TTC549 (cell line): ENCODE data around the gene ZIC5.

Experiments used
- FAIRE-seq: peaks from 2 replicates; lab custom pipeline; 2012; peaks lifted over from hg19 to GRCh38; lab: Jason Lieb, UNC

The ZIC5 gene

DNA sequence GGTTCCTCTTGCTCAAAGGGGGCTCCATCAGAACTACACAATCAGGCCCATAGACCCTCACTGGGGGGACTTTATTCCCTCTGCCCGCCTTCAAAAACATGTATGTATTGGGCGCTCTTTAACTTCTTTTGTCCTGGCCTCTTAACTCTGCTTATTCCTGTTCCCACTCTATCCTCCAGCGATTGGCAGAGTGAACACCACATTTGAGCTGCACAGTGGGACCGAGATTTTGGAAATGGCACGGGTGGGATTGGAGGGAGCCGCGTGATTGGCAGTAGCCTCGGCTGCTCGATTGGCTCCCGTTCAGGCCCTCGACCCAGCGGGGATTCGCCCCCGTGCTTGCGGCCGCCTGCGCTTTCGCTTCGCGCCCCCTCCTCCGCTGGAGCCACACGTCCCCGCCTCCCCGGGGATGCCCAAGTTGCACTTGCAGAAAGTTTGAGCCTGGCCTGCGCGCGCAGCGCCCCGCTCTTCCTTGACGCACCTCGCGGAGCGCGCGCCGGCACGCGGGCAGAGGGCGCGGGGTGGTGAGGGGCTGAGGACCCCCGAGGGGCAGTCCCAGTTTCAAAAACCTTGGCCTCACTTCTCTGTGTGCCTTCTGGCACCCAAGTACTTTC lies at the start of gene ZIC5:
TSS of gene ZIC5 (minus strand) at position 192 of the 614 bp plus-strand sequence. CDS start at position 28, 164 bp downstream.
- no peak for FAIRE-seq

DNA sequence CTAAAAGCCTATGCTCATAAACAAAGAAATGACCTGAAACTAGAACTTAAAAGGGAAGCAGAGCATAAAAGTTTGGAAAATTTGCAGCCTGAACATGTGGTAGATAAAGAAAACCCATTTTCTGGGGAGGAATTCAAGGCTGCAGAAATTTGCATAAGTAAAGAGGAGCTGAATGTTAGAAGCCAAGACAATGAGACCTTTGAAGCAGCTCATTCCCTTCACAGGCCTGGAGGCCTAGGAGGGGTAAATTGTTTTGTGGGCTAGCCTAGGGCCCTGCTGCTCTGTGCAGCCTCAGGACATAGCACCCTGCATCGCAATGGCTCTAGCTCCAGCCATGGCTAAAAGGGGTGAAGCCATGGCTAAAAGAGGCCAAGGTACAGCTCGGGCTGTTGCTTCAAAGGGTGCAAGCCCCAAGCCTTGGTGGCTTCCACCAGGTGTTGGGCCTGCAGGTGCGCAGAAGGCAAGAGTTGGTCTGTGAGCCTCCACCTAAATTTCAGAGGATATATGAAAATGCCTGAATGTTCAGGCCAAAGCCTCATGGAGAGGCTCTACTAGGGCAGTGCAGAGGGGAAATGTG lies 48.3 kb upstream of the ZIC5 start:
- FAIRE-seq = no peak

- no peak for FAIRE-seq
These were observed 43.1 kb upstream of the ZIC5 start for GRCh38 chr13:100014621-100015020.

DNA sequence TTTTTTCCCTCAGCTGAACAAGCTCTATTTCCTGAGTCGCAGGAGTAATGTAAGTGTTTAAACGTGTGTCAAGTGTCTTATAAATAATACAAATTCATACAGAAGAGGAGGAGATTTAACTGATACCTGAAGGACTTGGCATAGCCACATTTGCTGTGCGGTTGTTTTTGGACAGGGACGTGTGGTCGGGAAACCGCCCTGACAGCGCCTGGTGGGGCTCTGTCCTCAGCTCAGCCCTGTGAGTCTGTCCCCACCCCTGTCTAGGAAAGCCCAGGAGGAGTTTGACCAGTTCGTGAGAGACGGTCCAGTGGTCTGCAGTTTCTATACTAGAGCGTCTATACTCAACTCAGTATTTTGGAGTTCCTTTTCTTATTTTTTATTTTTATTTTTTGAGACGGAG lies 26.7 kb upstream of the ZIC5 start:
- no peak for FAIRE-seq

DNA sequence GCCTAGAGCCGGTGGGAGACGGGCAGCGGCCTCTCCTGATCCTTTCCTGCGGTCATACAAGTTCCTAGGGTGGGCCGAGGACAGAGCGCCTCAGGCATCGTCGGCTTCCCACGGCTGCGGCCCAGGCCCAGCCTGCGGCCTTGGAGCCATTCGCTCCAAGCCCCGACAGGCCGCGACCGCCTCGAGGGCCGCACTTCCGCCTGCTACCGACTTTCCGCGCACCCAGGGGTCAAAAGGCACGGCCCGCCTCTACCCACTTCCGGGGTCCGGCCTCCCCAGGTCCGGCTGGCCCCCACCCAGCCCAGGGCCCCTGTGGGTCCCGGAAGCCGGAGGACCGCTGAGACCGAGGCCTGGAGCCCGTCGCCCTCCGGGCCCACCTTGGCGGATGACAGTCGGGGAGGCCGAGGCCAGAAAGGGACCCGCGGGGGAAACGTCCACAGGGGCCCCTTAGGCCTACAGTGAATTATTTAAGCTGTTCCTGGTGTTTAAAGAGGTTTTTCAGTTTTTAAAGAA lies 26.2 kb upstream of the ZIC5 start:
- no peak for FAIRE-seq

- no peak for FAIRE-seq
These were observed 24.9 kb upstream of the ZIC5 start for GRCh38 chr13:99996381-99996973.

- FAIRE-seq = no peak
These were observed 24.2 kb upstream of the ZIC5 start for GRCh38 chr13:99995589-99996380.

DNA sequence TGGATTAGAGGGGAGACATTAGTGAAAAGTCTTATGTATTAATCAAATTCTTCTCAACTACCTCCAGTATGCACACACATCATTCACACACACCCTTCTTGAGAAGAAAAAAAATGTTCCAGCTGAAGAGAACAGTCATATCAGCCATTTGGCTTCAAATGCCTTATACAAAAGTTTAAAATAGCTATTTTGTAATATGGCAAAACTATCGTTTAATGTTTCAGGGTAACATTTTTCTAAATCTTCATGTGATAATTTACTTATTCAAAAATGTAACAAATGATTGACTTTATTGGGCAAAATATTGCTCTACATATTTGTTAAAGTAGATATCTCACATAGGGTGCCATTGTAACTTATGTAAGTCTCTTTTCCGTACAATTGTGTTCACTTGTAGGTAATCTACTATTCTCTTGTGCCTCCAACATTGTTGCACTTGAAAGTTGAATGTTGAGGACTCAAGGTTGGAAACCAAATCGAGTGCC lies 23.6 kb upstream of the ZIC5 start:
- no peak for FAIRE-seq

DNA sequence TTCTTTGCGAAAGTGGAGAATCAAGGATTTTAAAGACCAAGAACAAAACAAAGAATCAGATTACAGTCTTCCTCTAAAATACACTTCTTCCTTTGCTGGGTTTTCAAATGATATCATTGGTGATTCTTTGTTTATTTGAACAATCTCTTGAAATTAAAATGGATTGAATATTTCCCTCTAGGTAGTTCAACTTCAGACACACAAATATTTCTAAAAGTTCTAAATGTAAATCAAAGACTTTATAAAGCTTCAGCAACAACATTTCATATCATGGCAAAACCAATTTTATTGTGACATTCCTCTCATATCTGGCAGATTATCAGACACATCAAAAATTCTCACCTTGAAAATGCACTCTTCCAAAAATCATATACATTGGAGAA lies 23.1 kb upstream of the ZIC5 start:
- peak; percentile 51 for FAIRE-seq

- FAIRE-seq = peak; percentile 7
These were observed 22.4 kb upstream of the ZIC5 start for GRCh38 chr13:99993660-99994637.

DNA sequence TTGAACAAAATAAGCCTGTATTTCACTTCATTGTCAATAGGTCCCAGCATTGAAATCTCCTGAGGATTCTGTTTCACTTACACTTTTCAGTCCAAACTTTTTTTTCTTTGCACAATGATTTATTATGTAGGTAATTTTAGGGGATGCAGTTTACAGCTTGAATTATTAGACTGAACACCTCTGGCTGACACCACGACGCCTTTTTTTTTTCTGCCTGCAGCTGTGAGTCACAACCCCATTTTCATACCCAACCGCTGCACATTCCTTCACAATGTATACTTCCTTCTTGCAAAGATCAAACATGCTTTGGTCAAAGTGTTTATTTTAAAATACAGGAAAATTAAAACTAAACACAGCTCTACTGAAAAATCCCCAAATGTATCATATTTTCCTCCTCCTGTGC lies 21.4 kb upstream of the ZIC5 start:
- FAIRE-seq = no peak

DNA sequence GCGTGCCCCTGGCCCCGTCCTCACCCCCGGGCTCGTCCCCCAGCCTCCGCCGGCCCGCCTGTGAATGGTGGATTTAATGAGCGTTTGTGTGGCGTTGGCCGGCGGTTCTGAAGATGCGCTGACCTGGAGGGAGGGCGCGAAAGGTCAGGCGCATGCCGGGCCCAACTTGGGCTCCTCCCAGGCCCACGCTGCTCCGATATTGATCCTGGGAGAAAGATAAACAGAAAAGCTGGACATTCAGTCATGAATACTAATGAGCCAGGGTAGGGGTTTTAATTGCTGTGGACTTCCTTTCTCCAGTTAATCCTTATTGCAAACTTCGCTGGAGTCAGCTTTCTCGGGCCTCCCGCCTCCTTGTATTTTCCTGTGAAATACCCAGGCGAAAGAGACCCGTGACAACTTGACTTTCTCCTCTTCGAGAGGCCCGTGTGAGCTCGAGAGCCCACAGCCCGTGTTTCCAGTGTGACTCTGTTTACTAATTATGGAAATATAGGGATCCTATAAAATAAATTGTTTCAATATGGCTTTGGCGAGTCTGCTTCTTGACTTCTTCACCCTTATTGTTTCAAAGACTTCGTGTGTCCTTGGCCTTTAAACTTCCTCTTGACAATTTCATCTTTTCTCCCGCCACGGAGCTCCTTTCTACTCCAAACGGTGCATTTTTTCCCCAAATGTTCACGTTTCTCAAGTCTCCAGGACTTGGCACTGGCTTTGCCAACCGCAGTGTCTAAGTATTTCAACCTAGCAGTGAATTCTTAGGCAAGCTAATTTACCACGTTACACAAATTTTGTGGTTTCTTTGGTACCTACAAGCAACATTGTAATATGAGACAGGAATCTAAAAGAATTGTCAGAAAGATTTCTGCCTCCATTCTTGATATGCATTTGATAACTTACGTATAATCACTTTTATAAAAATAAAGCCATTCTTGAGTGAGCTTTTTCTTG lies 20.5 kb upstream of the ZIC5 start:
- no peak for FAIRE-seq

- no peak for FAIRE-seq
These were observed 19.7 kb upstream of the ZIC5 start for GRCh38 chr13:99991013-99991827.

- no peak for FAIRE-seq
These were observed 18.8 kb upstream of the ZIC5 start for GRCh38 chr13:99990126-99990977.

DNA sequence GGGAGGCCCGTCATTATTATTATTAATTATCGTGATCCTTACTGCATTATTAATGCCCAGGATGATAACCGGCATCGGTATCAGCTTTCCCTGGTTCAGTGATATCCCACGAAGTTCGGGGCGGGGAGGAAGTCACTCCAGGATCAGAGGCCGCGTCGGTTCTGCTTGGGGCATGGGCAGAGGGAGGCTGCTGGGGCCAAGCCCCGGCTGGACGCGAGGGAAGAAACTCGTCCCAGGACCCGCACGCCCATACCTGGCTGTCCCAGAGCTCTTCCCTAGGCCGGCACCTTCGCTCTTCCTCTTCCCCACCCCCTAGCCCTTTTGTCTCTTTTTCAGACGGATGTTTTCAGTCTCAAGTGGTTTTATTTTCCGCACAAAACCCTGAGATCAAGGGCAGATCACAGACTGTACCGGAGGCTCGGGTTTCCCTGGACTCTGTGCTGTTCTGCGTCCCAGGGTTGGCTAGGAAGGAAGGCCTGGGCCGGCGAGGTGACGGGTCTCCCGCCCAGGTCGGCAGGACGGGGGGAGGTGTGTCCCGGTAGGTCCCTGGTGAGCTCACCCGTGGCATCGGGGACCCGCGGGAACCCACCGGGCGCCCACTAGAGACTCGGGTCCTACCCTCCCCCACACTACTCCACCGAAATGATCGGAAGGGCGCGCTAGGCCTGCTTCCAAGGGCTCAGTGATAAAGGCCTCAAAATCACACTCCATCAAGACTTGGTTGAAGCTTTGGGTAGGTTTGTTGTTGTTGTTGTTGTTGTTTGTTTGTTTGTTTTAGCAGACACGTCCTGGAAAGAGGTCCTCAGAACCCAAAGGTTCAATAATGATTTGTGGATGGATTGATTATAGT lies 17.9 kb upstream of the ZIC5 start:
- FAIRE-seq = no peak

- FAIRE-seq = no peak
These were observed 17.1 kb upstream of the ZIC5 start for GRCh38 chr13:99988529-99989275.
